ENCODE results near the gene DDX59.

Gene DDX59

DNA sequence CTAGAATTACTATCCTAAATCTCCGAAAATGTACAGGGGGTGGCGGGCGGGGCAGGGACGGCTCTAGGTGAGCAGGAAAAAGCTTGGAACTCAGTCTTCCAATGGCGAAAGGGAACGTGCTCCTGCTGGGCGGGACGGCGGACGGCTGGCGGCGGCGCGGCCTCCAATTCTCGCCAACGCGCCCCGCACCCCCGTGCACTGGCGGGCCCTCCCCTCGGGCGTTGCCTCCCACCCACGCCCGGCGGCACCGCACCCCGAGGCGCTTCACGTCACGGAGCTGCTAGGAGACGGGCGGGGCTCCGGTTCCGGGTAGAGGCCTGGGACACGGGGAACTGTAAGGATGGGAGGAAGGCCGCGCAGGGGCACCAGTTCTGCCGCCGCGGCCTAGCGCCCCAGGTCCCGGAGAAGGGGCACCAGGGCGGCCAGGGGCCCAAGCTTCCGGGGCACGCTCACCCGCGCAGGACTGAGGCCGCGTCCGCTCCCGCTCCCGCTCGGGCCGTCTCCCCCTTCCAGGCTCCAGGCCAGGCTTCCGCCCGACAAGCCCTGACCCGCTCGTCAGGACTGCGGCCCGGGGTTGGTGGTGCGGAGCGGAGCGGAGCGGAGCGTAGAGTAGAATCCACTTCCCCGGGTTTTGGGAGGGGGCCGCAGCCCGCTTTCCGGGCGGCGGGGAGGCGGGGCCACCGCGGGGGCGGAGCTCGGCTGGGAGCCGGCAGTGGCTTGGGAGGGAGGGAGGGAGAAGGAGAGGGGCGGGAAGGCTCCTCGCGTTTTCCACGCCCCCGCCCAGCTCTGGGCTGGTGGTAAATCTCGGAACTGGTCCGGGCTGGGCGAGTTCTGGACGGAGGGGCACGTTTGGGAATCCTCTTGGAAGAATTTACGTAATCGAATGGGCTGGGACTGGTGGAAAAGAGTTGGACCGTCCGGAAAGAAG lies at the start of gene DDX59:
DDX59 (minus strand) TSS at position 594 of the 928 bp plus-strand sequence. CDS start 3,167 bp downstream, outside the sequence.
- peak; percentile 84 for DNase-seq

DNA sequence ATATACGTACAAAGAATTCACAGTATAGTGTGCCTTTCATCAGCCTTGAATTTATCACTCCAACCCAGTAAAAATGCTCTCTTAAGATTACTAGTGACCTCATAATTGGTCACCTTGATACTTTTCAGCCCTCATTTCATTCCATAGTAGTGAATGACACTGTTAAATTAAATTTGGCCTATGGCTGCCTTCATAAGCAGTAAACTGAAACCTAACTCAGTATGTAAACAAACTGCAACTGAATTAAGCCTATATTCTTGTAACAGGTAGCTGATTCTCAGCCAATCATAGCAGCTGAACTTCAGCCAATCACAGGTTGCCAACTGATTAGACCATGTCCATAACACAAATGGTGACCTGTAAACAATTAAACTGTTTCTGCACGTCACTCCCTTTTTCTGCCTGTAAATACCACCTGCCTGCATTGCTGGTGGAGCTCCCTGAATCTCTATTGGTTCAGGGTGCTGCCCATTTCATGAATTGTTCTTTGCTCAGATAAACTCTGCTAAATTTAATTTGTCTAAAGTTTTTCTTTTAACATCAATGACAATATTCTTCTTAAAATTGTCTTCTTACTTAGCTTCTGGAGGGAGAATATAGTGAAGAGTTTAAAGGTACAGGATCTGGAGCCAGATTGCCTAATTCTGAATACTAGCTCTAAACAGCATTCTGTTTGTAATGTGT lies 44.9 kb upstream of the DDX59 start:
- DNase-seq = no peak

DNA sequence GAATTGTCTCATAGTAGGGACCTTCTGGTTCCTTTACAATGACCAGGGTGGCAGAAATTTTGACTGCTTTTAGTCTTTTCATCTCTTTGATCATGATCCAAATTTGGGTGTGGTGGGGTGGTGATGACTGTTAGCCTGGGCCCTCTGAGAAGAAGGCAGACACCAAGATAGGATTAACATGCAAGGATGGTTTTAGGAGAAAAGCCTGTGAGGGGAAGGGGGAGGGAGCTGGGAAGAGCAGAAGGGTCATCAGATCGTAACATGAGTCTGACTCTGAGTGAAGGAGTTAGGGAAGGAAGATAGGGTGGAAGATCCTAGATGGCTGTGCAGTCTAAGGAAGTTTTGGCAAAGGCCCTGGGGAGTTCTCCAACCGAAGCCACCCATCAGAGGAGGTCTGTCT lies 40.5 kb upstream of the DDX59 start:
- DNase-seq = no peak

DNA sequence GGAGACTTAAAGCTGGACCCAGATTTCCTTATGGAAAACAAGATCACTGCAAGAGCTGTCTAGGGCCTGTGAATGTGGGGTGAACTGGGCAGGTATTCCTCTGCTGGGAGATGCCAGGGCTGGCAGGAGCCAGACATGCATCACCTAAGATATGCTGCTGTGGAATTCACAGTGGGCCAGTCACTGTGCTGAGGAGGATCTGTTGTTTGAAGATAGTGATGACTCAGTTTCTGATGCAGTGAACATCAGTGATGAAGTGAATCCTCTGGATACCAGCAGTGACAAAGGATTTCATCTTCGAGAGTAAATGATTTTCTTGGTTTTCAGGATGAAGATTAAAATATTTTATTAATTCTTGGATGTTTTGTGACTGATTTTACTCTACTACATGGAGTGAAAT lies 39.1 kb upstream of the DDX59 start:
- no peak for DNase-seq

DNA sequence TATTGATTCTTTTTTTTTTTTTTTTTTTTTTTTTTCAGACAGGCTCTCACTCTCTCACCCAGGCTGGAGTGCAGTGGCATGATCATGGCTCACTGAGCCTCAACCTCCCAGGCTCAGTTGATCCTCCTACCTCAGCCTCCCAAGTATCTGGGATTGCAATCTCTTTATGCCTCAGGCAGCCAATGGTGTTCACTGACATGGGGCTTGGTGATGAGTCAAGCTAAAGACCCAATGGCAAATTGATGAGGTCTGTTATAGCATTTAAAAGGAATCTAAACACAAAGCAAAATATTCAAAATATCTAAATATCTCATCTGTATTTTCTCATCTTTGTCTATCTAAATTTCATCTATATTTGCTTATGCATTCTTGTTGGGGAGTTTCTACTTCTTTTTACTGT lies 38.5 kb upstream of the DDX59 start:
- DNase-seq = no peak

DNA sequence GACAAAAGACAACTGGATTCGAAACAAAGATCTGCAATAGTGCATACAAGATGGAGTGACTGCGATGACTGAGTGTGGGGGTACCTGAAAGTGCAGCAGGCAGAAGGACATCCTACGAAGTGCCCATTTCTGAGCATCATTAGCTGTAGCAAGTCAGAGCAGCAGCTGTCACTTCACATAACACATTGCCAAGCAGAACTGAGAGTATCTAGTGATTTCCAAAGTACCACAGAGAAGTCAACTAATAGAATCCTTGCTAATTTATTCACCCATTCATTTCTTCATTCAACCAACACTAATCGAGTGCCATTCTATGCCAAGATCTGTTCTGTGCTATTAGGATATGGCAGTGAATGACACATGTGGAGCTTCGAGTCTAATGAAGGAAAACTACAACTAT lies 37.4 kb upstream of the DDX59 start:
- DNase-seq = no peak

DNA sequence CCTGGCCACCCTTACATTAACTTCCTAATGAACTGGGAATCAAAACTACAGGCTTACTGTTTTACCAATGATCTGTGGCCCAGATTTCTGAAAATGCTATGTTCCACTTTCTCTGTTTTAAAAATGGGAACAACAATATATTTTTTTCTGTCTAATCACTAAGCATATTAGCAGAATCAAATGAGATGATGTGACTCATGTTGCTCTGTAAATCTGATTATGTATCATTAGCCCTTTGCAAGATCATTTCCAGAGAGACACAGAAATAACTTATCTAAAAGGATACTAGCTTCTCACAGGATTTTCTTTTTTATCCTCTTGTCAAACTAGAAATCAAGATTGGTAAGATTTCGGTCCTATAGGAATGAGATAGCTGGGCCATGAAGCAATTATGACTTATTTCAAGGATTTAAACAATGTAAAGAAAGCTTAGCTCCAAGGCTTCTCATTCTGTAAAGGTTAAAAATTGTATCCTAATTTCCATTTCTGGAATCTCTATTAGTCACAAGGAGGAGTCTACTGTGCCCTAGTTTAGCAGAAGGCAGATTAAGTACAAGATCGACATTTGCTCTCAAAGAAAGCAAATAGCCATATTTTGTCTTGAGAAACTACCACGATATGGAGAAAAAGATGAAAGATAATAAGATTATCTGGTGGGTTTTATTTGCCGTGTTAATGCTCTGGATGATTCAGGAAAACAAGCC lies 36.6 kb upstream of the DDX59 start:
- no peak for DNase-seq

DNA sequence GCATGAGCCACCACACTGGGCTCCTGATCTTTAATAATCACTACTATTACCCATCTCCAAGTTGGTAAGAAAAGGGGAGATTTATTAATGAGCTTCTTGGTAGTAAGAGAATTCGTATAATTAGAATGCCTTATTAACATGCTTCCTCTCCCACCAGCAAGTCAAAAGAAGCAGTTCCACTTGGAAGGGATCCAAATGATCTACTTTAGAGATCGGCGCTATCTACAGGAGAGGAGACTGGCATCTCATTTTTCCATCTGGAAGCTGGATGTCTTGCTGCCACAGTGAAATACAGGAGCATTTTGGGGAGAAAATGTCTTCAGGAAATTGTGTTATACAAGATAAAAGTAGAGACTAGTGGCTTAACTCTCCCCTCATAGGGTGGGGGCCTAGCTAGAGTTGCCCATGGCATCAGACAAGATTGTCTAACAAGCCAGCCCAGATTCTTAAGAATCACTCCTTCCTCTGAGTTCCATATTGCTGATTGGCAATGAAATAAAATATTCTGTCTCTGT lies 35.3 kb upstream of the DDX59 start:
- no peak for DNase-seq

DNA sequence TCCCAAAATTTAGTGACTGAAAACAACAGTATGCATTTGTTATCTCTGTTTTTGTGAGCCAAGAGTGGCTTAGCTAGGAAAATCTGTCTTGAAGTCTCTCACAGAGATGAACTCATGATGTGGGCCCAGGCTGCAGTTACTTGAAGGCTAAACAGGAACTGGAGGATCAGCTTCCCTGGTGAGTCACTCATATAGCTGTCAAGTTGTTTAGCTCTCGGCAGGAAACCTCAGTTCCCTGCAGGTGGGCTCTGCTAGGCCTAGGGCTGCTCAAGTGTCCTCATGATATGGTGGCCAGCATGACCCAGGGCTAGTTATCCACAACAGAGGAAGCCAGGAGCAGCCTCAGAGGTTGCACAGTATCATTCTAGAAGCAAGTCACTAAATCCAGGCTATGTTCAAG lies 30.2 kb upstream of the DDX59 start:
- no peak for DNase-seq

DNA sequence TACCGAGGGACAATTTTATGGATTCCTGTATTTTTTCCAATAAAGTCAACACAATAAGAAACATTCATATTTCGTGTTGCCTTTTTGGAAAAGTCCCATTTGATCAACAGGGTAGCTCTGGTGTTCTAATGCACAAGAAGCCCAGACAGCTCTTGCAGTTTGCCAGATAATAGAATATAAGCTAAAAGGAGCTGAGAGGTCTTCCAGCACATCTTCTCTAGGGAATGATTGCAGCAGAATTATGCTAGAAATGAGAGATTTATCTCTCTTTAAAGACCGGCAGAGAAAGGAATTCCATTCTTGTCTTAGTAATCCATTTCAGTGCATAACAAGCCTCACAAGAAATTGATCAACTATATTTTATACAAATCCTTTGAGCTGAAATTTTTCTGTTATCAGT lies 25.0 kb upstream of the DDX59 start:
- no peak for DNase-seq

DNA sequence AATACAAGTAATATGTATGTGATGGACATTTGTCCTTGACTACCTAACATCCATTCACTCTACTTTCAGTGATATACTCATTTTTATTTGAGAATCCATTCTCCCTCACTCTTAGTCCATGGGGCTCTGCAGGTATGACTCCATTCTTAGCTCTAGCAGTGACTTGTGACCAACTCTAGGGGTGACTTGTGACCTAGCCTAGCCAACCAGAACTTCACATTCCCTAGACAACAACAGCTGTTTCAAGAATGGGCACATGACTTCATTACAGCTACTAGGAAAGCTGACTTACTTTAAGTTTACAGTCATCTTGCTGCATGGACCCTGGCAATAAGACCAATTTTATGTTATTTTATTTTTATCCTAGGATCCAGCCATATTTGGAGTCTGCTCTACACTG lies 23.6 kb upstream of the DDX59 start:
- DNase-seq = no peak

DNA sequence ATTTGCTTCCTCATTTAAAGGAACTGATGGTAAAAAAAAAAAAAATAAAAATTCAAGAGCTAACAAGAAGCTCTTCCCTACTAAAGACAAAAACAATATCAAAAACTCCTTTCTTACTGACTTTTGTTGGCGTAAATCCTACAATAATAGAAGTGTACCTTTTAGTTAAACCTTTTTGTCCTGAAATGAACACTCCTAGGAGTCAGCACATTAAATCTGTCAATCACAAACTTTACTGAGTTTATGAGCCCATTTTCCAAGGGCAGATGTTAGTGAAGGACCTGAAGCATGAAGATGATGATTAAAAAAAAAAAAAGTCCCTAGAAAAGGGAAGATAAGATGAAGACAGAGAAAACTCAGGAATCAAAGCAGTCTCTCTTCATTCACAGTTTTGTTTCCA lies 22.6 kb upstream of the DDX59 start:
- no peak for DNase-seq

DNA sequence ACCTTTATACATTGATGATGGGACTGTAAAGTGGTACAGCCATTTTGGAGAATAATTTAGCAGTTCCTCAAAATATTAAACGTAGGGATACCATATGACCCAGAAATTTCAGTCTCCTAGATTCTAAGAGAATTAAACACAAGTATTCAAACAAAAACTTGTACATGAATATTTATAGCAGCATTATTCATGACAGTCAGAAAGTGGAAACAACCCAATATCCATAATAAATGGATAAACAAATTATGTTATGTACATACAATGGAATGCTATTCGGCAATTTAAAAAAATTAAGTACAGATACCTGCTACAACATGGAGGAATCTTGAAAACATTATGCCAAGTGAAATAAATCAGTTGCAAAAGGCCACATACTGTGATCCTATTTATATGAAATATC lies 16.9 kb upstream of the DDX59 start:
- DNase-seq = no peak

DNA sequence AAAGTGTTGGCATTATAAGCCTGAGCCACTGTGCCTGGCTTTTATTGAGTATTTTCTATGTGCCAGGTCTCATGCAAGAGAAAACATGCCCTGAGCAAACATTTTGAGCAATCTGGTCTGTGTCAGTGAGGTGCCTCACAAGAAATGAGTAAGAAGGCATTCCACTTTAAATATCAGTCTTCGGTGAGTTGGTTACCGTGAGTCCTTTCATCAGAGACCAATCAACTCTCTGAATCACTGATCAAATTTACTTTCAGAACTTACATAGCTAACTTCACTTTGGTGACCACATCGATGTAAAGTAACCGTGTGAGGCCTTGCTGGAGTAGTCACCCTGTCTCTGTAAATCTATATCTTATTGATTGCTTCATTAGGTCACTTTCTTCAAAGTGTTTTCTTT lies 14.3 kb upstream of the DDX59 start:
- DNase-seq = no peak

DNA sequence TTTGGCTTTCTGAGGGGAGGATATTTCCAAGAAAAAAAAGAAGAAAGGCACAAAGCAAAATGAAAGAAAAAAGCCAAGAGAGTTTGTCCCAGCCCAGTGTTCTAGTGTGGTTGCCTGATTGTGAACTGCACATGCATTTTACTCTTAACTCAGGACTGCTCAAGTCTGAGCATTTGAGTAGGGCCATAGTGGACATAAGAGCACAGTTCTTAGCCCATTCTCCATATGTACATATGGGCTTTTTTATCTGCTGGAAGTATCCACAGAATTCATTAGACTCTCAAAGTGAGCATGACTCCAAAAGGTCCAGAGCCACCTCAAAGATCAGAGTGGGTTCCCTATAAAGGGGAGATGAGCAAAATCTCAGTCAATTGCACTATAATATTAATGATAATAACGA lies 13.6 kb upstream of the DDX59 start:
- no peak for DNase-seq

DNA sequence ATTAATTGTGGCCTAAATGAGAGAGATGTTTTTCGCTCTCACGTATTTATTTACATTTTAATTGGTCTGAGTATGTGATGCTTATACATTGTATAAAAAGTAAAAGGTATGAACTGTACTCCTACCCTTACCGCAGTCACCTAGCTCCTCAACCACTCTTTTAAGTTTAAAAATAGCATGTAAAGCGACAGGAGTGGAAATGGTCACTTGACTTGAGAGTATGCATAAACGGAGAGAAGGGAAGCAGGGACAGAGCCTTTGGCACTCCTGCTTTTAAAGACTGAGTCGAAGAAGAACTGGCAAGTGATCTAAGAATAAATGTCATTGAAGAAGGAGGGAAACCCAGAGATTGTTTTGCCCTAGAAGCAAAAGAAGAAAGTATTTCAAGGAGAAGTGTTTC lies 11.5 kb upstream of the DDX59 start:
- no peak for DNase-seq

DNA sequence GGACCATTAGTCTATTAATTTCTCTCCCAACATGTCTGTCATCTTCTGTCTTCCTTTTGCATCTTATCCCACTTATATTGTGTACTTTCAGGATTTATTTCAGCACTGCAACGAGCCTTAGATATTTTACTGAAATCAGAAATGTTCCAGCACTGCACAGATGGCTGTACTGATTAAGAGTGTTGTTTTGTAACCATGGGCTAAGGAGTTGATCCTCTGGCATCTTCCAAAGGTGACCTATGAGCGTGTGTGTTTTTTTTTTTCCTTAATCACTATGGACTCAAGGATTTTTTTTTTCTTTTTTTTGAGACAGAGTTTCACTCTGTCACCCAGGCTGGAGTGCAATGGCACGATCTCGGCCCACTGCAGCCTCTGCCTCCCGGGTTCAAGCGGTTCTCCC lies 7.1 kb upstream of the DDX59 start:
- DNase-seq = no peak

DNA sequence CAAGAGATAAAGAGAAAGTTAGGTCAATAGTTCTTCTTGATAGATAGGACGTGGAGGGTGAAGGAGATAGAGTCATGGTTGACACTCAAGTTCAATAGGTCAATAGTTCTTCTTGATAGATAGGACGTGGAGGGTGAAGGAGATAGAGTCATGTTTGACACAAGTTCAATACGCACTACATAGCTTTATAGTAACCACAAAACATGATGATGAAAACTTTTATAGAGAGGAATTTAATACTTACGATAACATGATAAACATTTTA lies 5.8 kb upstream of the DDX59 start:
- DNase-seq = no peak

DNA sequence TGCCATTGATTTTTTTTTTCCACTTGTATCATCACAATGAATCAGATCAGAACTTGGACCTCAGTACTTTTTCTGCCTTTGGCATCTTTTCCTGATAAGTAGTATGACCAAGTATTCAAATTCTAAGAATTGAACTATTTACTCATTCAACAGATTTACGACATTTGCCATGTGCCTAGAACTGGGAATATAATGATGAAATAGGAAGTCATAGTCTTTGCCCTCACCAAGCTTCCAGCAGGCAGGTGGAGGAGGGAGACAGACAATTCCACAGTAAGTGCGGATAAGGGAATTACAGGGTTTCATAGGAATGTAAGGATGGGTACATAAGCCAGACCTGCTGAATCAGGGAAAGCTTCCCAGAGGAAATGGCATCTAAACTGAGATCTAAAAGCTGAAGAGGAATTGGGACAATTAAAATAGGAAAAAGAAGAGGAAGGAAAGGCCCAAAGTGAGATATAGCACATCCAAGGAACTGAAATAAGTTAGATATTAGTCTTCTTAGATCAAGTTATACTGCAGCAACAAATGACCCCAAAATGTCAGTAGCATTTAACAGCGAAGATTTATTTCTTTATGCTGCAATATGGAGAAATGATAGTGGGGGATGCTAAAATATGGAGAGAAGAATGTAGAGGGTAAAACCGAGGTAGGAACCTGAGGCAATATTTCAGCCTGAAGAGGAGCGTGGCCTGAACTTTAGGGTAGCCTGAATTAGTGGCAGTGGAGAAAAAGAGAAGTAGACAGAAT lies 5.3 kb upstream of the DDX59 start:
- DNase-seq = no peak

DNA sequence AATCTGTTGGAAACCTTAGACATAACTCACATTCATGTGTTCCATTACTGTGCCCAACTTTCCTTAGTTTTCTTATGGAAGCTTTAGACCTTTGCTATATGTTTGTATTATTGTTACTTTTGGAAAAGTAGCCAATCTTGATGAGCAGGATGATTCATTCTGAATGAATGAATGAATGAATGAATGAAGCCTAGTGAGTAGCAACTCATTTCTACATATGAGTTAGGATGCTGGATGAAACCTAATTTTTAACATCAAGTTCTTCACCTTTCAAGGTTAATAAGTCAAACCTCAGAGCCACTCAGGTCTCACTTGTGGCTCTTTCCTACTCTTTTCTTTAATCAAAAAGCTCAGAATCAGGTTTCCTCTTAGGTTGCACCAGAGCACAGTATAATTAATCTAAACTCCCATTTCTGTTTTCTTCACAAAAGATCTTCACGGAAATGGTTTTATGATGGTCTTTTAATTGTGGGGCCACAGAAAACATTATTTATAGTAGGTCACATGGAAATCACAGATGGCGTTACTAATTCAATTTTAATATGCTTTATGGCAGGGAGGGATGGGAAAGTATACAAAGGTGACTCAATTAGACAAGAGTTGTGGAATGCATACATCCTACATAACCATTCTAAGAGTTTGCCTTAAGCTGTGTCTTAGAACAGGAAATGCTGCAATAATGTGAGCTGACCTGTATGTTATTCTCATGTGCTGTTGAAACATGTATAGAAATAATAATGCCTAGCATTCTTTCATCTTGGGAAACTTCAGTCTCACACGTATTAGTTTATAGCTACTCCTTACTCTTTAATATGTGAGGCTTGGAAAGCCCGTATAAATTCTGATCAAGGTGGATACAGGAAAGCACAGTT lies 4.5 kb upstream of the DDX59 start:
- no peak for DNase-seq

DNA sequence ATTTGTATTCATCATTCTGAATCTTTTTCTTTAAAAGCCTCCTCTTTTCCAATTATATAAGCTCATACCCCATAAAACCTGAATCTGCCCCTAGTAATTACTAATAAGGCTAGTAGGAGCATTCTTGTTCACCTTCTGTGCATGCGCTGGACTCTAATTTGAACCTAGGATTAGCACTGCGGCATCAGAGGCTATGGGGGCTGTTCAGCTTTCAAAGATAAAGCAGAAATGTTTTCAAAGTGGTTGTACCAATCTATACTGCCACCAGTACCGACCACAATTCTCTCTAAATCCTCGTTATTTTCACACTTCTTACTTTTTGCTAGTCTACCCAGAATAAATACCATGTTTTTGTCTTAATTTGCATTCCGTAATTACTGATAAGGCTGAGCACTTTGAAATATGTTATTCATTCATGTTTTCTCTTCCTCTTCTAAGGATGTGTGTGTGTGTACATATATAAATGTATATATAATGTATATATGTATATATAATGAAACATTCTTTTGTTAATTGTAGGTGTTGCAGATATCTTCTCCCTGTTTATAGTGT lies 1.6 kb upstream of the DDX59 start:
- DNase-seq = no peak
